Measurements from ENCODE around the gene ING3. TPM values are rescaled to one million over a fixed set of nuclear protein-coding genes. Genes with fewer than 3 reads are reported as not detected.

ING3 gene
- total RNA-seq, 1 experiment from 2014 or later, result 12.6 TPM

GRCh38 chr7:120939345-120939744 is 11.2 kb upstream of the ING3 start (continued):
- TF ChIP-seq ATF3 (CRISPR knock-in tag; conservative IDR thresholded peaks at IDR 0.05), result no peak

GRCh38 chr7:120941064-120941463 is 9.5 kb upstream of the ING3 start:
- no peaks in the 10 kb centered on the region for H3K27me3 Mint-ChIP-seq (ENCODE audit: low read depth)
- H3K4me3 Mint-ChIP-seq, result no peak overlapping the region
- no peaks in the 10 kb centered on the region for H3K36me3 Mint-ChIP-seq
- ATAC-seq (no peak), DNase-seq (ENCODE audit: low spot score) (no peak)
- ChIA-PET CTCF (interaction anchor here (1.1 to 1.9 kb wide), 2 partner anchors 135 to 149 kb away, joined by 4 to 6 read pairs; no protein-coding TSS in a partner anchor), POLR2A (no interaction called here)
- H3K27ac Mint-ChIP-seq, result no peak overlapping the region
- no peak for TF ChIP-seq RORB (CRISPR knock-in tag; IDR thresholded peaks at IDR 0.05)
- no peaks in the 10 kb centered on the region for H3K9me3 Mint-ChIP-seq
- no peaks in the 10 kb centered on the region for H3K4me1 Mint-ChIP-seq

GRCh38 chr7:120941856-120942255 is 8.7 kb upstream of the ING3 start:
- H3K27ac Mint-ChIP-seq, result 0 out of 2 replicates have a peak overlapping the region, but pooled peaks have one; percentile 17
- ChIA-PET POLR2A (no interaction called here), CTCF (interaction anchor here (1.1 to 1.9 kb wide), 2 partner anchors 136 to 149 kb away, joined by 4 to 6 read pairs; no protein-coding TSS in a partner anchor)
- DNase-seq (ENCODE audit: low spot score) (no peak), ATAC-seq (no peak)
- H3K36me3 Mint-ChIP-seq, result no peaks in the 10 kb centered on the region
- no peaks in the 10 kb centered on the region for H3K27me3 Mint-ChIP-seq (ENCODE audit: low read depth)
- H3K4me1 Mint-ChIP-seq, result no peaks in the 10 kb centered on the region
- no peak for TF ChIP-seq HMGA2 (CRISPR knock-in tag; IDR thresholded peaks at IDR 0.05)
- no peak for TF ChIP-seq HMGXB4 (CRISPR knock-in tag; IDR thresholded peaks at IDR 0.05)
- TF ChIP-seq ZNF232 (CRISPR knock-in tag; IDR thresholded peaks at IDR 0.05), result no peak
- TF ChIP-seq ZNF121 (CRISPR knock-in tag; IDR thresholded peaks at IDR 0.05), result no peak
- no peak for TF ChIP-seq TEAD4 (CRISPR knock-in tag; IDR thresholded peaks at IDR 0.05)
- no peak for TF ChIP-seq ZNF396 (CRISPR knock-in tag; IDR thresholded peaks at IDR 0.05; ENCODE audit: borderline replicate concordance)
- no peak for TF ChIP-seq CREB1 (CRISPR knock-in tag; IDR thresholded peaks at IDR 0.05)
- no peak for TF ChIP-seq ATF6 (CRISPR knock-in tag; IDR thresholded peaks at IDR 0.05)
- no peak for TF ChIP-seq AR (CRISPR knock-in tag; IDR thresholded peaks at IDR 0.05)
- no peak for TF ChIP-seq ZBTB43 (CRISPR knock-in tag; IDR thresholded peaks at IDR 0.05)
- no peak for TF ChIP-seq ATF3 (CRISPR knock-in tag; conservative IDR thresholded peaks at IDR 0.05)
- TF ChIP-seq JUN (CRISPR knock-in tag; IDR thresholded peaks at IDR 0.05), result no peak
- TF ChIP-seq ZNF671 (CRISPR knock-in tag; IDR thresholded peaks at IDR 0.05), result no peak
- H3K9me3 Mint-ChIP-seq, result no peaks in the 10 kb centered on the region
- H3K4me3 Mint-ChIP-seq, result no peak overlapping the region
